ENCODE measurements around the gene HIP1R.

- TF ChIP-seq, protein P1, sequence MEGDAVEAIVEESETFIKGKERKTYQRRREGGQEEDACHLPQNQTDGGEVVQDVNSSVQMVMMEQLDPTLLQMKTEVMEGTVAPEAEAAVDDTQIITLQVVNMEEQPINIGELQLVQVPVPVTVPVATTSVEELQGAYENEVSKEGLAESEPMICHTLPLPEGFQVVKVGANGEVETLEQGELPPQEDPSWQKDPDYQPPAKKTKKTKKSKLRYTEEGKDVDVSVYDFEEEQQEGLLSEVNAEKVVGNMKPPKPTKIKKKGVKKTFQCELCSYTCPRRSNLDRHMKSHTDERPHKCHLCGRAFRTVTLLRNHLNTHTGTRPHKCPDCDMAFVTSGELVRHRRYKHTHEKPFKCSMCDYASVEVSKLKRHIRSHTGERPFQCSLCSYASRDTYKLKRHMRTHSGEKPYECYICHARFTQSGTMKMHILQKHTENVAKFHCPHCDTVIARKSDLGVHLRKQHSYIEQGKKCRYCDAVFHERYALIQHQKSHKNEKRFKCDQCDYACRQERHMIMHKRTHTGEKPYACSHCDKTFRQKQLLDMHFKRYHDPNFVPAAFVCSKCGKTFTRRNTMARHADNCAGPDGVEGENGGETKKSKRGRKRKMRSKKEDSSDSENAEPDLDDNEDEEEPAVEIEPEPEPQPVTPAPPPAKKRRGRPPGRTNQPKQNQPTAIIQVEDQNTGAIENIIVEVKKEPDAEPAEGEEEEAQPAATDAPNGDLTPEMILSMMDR (conservative IDR thresholded peaks at IDR 0.05), result no peak
- TF ChIP-seq EZH2 (IDR thresholded peaks at IDR 0.05; ENCODE audit: low read depth), result no peak
Observed at GRCh38 chr12:122811777-122812176, 23.5 kb upstream of the HIP1R start.

Data from PC-9 (cell line).